Stimulated activated naive CD4-positive, alpha-beta T cell (primary cell): Measurements from ENCODE around the gene DNAJC5.
"Not testable (repeated sequence)": the region's sequence is repeated elsewhere in the genome, so short reads cannot be mapped to it uniquely, and the experiment has no call there.

ENCODE experiments used
- DNase-seq, 6 experiments: peaks; one replicate each; lab custom pipeline; 2025; lab: John Stamatoyannopoulos, UW

The DNAJC5 gene

DNA sequence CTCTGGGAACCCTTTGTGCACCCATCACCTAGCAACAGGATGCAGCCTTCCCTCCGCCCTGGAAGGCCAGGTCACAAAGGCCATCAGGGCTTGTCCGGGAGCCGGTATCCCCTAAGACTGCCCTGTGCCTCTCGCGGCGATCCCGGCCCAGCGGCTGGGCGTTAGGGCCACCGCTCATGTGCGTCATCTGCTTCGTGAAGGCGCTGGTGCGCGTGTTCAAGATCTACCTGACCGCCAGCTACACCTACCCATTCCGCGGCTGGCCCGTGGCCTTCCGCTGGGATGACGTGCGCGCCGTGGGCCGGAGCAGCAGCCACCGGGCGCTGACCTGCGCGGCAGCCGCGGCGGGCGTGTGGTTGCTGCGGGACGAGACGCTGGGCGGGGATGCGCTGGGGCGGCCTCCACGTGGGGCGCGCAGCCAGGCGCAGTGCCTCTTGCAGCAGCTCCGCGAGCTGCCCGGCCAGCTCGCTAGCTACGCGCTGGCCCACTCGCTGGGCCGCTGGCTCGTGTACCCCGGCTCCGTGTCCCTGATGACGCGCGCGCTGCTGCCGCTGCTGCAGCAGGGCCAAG is 33.5 kb upstream of the DNAJC5 start, which contains the start of gene ABHD16B:
TSS of gene ABHD16B (plus strand) at position 134 of the 570 bp plus-strand sequence. CDS start at position 177, 43 bp downstream.
- DNase-seq: no peak

DNA sequence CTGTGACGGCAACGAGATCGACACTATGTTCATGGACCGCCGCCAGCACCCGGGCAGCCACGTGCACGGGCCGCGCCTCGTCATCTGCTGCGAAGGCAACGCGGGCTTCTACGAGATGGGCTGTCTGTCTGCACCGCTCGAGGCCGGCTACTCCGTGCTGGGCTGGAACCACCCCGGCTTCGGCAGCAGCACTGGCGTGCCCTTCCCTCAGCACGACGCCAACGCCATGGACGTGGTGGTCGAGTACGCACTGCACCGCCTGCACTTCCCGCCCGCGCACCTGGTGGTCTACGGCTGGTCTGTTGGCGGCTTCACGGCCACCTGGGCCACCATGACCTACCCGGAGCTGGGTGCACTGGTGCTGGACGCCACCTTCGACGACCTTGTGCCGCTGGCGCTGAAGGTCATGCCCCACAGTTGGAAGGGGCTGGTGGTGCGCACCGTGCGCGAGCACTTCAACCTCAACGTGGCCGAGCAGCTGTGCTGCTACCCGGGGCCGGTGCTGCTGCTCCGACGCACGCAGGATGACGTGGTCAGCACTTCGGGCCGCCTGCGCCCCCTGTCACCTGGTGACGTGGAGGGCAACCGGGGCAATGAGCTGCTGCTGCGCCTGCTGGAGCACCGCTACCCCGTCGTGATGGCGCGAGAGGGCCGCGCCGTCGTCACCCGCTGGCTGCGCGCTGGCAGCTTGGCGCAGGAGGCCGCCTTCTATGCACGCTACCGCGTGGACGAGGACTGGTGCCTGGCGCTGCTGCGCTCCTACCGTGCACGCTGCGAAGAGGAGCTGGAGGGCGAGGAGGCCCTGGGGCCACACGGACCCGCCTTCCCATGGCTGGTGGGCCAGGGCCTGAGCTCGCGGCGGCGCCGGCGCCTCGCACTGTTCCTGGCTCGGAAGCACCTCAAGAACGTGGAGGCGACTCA is 32.7 kb upstream of the DNAJC5 start:
- no peak for DNase-seq

DNA sequence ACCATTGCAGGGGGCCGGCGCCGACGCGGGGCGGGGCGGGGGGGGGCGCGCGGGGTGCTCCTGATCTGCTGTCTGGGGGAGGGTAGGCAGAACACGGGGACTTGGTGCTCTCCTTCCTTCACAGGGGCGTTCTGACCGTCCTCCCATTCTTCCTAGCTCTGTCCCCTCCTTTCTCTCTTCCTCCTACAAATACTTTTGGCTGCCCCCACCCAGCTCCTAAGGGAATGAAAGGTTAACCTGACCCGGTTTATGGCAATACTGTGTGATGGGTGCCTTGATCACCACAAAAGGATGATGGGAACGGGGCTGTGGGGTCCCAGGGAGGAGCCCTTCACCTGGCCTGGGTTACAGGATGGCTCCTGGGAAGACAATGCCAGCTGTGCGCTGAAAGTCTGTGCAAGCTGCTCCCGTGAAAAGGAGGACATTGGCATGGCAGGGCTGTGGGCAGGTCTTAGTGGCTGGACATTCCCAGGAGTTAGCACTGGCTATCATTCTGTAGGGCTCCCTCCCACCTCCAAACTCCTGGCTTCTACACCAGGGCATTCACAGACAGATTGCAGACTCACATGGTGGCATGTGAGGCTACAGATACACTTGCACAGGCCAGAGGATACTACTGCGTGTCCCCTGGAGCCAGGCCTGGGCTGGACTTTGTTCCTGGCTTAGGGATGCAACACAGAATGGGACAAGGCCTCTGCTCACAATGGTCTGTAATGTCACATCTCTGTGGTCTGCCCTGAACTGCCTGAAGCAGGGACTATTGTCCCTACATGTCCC is 31.7 kb upstream of the DNAJC5 start:
- no peak for DNase-seq

DNA sequence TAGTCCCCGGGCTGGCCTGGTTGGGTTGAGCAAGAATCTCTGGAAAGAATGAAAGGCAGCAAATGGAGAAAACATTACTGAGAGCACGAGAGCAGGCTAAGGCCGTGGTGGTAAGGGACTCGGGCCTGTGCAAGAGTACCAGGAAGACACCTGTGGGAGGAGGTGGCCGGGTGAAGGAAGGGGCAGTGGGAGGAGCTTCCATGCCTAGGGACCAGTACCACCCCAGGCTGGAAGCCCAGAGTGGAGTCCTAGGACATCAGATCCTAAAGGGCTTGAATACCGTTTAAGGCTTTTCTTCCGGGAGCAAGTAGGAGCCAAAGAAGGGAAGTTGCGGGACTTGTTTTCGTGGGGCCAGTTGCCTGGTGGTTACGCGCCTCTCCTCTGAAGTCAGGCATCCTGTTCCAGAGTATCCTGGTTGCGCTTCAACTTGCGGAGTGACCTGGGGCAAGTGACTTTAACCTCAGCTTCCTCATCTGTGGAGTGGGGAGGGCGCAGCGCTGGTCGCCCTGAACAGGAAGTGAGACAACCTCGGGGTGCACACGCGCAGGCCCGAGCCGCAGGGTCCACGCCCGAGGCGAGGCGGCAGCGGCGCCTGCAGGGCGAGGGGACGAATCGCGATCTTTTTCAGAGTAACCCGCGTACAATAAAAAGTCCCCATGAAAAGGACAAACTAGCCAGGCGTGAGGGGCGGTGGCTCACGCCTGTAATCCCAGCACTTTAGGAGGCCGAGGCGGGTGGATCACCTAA is 31.0 kb upstream of the DNAJC5 start:
- peak; percentile 45 to 78 (median 71) for DNase-seq

DNA sequence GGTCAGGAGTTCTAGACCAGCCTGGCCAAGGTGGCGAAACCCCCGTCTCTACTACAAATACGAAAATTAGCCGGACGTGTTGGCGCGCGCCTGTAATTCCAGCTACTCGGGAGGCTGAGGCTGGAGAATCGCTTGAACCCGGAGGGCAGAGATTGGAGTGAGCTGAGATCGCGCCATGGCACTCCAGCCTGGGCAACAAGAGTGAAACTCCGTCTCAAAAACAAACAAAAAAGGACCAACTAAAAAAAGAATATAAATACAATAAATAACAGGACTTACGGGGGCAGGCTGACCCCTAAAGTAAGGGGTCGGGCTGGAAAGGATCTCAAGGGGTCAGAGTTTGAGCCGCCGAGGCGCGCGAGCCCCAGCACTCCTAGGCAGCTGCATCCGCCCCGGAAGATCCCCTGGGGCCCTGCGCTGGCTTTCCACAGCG is 30.4 kb upstream of the DNAJC5 start:
- peak in 3 of 6 experiments; percentile 42 to 65 (median 49) for DNase-seq

DNA sequence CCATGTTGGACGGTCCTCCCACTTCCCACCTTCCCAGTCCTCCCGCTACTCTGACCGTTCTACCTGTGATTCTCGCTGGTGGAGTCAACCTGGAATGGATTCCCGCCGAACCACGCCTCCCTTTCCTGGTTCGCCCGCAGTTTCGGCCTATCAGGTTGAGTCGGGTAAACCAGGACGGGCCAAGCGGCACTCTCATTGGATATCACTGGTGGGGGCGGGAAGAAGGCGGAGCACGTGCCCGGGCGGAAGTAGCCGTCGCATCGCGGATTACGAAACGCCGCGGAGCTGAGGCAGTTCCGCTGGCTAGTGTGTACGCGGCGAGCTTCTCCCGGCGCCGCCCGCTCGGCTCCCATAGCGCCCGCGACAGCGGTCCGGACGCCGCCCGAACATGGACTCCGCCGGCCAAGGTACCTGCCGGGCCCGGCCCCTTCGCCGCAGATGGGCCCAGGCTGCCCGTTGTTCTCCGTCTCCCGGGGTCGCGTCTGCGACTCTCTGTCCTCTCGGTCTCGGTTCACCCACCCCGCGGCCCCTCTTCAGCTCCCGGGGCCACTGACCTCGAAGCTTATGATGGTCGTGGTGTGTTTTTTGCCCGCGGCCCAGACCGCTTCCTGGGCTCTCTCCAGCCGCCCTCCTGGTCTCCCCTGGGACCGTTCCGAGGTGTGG is 29.8 kb upstream of the DNAJC5 start, which contains the start of gene TPD52L2:
TSS of gene TPD52L2 (plus strand) at position 293 of the 663 bp plus-strand sequence. CDS start at position 389, 96 bp downstream.
- DNase-seq: peak; percentile 93 to 97 (median 96)

DNA sequence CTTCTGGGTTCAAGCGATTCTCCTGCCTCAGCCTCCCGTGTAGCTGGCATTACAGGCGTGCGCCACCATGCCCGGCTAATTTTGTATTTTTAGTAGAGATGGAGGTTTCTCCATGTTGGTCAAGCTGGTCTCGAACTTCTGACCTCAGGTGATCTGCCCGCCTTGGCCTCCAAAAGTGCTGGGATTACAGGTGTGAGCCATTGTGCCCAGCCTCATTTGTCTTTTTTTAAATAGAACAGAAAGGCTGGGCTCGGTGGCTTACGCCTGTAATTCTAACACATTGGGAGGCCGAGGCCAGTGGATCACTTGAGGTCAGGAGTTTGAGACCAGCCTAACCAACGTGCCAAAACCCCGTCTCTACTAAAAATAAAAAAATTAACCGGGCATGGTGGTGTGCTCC is 27.9 kb upstream of the DNAJC5 start:
- not testable (repeated sequence) for DNase-seq

DNA sequence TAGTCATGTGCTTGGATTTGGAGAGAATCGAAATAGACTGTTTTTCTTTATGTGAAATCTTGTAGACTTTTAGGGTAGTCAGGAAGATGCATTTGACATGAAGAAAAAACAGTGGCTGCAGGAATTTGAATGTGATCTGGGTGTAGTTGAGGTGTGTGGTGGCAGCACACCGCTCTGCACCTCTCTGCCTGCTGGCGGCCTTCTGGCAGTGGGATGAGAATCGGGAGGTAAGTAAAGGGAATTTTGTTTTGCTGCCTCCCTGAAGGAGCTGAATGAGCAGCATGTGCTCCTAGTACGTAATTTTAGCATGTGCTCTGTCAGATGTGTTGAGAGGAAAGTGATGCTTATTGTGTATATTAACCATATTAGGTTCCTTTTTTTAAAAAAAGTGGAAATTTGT is 26.7 kb upstream of the DNAJC5 start:
- no peak for DNase-seq

DNA sequence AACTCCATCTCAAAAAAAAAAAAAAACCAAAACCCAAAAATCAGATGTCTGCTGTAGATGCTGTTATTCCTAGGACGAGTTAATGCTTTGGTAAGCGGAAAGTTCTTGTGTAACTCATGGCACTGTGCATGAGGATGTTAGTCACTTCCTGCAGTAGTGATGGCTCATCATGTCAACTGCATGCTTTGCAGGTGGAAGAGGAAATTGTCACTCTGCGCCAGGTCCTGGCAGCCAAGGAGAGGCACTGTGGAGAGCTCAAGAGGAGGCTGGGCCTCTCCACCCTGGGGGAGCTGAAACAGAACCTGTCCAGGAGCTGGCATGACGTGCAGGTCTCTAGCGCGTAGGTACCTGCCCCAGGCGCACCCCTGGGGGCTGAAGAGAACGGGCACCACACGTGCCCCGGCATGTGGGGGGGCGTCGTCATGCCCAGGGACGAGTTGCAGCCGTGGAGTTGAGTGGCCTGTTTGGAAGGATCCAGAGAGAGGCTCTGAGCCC is 21.4 kb upstream of the DNAJC5 start:
- no peak for DNase-seq

DNA sequence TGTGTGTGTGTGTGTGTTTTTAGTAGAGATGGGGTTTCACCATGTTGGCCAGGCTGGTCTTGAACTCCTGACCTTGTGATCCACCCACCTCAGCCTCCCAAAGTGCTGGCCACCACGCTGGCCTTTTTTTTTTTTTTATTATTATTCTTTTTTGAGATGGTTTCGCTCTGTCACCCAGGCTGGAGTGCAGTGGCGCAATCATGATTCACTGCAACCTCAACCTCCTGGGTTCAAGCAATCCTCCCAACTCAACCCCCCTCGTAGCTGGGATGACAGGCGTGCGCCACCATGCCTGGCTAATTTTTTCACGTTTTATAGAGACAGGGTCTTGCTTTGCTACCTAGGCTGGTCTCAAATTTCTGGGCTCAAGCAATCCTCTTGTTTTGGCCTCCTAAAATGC is 20.7 kb upstream of the DNAJC5 start:
- DNase-seq: not testable (repeated sequence)

DNA sequence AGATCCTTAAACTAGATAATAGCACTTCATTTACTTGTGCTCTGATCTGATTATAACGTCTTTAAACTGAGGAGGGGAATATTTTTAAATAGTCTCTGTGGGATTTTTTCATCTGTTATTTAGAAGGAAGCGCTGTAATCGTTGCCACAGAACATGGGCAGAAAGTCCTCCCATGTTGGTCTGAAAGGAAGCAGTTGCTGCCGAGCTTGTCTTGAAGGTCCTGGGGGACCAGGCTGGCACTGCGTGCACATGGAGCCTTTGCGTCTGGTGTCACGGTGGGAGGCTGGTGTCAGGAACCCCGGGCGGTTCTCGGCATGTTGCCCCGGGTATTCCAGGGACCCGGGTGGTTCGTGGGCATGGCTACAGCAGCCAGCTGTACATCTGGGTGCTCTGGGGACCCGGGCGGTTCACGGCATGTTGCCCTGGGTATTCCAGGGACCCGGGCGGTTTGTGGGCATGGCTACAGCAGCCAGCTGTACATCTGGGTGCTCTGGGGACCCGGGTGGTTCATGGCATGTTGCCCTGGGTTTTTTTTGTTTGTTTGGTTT is 18.4 kb upstream of the DNAJC5 start:
- no peak for DNase-seq

DNA sequence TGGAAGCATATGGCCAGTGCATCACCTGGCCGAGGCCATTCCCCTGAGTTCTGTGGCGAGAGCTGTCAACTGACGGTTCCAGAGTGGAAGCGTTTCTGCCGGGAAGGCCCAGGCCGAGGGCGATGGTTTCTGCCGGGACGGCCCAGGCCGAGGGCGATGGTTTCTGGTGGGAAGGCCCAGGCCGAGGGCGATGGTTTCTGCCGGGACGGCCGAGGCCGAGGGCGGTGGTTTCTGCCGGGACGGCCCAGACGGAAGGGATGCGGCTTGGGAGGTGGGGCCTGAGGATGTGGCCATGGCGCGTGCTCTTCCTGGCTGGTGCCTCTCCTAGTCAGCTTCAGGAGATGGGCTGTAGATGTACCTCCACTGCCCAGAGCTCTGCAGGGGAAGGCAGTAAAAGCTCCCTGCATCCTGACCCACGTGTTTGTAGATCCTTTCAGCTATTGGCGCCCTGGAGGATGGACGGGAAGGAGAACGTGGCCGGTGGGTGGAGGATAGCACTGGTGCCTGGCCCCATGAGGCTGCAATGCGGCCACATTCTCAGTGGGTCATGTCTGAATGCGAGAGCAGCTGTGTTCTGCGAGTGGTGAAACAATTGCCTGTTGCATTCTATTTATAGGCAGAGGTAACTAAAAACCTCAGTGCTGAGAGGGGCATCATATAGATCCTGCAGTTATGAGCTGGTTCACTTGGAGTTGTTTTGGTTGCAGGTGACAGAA is 17.0 kb upstream of the DNAJC5 start:
- no peak for DNase-seq

DNA sequence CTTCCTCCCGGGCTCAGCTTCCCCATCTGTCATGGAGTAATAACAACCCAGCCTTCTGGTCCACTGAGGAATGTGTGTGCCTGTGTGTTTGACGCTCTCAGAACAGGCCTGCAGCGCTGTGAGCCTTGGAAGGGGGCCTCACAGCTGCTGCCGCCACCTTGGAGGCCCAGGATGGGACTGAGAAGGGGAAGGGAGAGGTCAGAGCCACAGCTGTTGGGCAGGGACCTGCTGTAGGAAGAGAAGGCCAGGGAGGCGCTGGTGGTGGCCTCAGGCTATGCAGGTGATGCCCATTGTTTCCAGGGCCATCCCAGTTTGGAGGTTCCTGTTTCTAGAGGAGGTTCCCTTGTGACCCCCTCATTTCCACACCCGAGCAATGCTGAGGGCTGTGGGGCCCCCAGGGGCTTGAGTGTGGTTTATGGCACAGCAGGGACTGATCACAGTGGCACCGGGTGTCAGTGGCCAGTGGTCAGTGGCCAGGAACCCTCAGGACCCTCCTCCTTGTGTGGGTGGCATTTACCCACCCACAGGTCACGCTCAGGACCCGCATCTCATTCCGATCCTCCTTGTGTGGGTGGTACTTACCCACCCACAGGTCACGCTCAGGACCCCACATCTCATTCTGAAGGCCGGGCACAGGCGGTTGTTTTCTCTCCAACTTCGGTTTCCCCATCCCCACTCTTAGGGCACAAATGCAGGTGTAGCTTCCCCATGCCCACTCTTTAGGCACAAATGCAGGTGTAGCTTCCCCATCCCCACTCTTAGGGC is 15.8 kb upstream of the DNAJC5 start:
- DNase-seq: no peak

DNA sequence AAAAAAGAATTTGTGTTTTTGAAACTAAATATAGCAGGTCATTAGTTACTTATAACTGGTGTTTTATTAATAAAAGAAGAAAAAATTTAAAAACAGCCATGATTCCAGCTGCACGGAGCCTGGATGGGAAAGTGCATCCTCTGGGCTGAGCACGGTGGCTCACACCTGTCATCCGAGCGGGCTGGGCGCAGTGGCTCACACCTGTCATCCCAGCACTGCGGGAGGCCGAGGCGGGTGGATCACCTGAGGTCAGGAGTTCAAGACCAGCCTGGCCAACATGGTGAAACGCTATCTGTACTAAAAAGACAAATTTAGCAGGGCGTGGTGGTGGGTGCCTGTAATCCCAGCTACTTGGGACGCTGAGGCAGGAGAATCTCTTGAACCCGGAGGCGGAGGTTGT is 14.0 kb upstream of the DNAJC5 start:
- not testable (repeated sequence) for DNase-seq

DNA sequence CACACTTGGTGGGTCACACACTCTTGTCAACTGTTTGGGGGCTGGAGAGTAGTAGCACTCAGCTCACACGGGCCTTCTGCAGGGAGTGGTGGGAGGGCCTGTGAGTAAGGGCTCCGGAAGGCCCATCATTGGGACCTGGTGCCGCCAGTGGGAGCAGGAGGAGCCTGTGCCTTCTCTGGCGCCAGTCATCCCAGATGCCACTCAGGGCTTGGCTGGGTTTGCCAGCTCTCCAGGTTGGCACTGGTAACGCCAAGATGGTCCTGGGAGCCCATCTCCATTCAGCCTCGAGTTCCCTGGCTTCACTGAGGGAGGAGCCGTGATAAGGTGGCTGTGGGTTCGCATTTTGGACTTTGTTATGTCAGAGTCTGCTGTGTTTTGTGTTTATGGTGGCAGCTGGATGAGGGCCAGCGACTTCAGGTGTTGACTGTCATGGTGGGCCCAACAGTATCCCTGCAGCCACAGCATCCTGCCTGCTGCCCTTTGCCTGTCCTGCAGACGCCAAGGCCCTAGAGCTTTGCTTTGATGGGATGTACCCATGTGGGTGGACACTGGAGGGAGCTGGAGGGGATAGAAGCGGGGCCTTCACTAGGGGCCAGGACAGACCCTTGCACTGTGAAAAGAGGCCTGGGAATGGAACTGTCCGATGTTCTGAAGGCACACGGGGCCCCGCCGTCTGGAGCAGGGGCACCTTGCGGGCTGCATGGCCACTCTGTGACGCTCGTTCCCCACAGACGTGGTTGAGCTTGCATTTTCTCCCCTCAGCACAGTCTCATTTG is 13.3 kb upstream of the DNAJC5 start:
- no peak for DNase-seq

DNA sequence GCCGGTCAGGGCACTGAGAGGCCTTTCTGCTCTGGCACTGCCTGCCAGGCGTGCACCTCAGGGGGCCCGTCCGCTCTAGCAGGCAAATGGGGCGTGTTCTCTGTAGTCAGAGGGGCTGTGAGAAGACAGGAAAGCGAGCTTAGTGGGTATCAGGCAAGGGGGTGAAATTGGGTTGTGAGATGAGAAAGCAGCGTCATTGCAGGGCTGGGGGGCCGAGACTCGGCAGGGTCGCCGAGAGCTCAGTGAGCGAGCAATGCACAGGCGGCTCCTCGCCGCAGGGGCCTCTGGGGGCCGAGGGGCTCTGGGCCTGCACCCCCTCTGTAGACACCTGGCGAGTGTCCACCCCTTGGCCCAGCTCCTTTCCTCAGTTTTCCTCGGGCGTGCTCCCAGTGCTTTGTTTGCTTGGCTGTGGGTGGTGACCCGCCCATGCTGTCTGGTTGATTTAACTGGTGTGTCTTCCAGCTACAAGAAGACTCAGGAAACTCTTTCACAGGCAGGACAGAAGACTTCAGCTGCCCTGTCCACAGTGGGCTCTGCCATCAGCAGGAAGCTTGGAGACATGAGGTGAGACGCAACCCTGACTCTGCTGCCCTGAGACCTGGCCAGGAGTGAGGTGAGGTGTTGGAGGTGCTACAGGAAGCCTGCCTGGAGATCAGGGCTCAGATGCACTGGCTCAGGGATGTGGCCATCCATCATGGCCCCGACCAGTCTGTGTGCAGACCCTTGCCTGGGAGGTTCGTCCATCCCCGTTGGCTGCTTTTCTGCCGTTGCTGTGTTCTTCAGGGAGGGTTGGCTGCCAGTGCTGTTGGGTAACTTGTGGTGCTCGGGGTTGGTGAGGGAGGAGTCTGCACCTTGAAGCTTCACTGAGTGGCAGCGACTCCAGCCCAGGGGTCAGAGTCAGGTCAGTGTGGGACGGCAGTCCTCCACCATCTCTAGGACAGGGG is 12.4 kb upstream of the DNAJC5 start:
- no peak for DNase-seq

DNA sequence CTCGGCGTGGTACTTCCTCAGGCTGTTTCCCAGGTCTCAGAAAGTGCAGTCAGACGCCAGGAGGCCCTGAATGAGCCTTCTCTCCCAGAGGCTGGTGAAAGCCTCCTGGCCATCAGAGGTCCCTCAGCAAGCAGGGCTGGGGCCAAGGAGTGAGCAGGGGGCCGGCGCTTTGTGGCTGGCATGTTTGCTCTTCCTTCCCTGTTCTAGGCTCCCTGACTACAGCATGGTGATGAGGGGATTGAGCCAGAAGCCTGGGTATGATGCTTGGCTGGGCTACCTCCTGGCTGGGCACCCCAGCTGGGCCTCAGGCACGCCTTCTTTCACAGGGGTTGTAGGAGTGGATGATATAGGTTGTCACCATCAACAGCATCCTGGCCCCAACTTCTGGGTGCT is 11.7 kb upstream of the DNAJC5 start:
- DNase-seq: no peak
